HG03103 (cell line): ENCODE data around the gene CFAP97D1.

Experiments
- ATAC-seq: cut with Tn5 transposase; IDR thresholded peaks from one replicate; pipeline ENCODE4 v1.9.1; 2021; ENCODE audit warnings: low read depth; ENCODE audit not compliant: unreplicated experiment

CFAP97D1 gene

GRCh38 chr17:43767053-43767712, 13.1 kb upstream of the CFAP97D1 start:
- ATAC-seq = no peak

GRCh38 chr17:43767713-43768059, 12.5 kb upstream of the CFAP97D1 start:
- no peak for ATAC-seq

DNA sequence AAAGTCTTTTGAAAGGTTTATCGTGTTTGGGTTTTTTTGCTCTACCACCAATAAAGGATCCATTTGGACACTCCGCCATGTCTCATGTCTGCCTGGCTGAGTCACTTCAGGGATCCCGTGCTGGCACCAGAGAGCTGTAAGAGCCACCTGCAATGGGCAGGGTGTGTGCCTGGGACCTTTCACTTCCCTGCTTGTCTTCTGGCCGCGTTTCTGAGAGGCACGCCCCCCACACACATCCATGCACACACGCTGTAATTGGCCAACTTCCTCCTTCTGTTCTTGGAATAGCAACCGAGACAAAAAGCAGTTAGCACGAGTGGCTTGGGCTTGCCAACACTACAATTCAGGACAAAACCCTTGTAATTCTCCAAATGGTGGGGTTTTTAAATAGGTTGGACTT, 11.9 kb upstream of the CFAP97D1 start:
- no peak for ATAC-seq

DNA sequence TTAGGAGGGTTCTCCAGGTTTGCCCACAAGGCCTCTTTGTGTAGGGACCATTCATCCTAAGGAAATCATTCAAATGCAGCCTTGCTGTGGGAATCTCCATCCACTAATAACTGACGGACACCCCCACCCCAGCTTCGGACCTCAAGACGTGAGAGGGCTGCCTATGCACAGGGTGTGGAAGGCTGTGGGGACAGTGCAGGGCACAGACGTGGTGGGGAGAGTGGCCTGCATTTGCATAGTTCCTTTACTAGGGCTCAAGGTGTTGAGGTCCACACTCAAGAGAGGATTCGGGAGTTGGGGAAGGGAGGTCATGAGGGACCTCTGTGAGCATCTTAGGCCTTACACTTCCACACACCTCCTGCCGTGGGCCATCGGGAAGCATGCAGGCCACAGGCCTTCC, 11.3 kb upstream of the CFAP97D1 start:
- no peak for ATAC-seq

DNA sequence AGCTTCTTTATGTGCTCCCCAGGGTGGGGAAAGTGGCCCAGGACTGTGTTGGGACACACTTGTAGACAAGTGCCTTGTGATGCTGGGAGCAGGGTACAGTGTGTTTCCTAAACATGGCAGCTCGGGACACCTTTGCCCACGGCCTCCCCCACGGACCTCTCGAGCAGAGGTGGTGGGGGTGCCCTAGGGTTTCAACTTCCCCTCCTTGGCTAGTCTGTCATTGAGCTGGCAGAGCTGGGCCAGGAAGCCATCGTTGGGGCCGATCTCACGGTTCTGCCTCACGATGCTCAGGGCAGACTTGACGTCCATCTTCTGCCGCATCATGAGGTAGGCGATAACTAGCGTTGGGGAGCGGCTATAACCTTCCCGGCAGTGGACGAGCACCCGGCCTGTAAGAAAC, 10.8 kb upstream of the CFAP97D1 start:
- ATAC-seq = no peak

GRCh38 chr17:43769859-43770258, 10.4 kb upstream of the CFAP97D1 start:
- ATAC-seq = no peak

DNA sequence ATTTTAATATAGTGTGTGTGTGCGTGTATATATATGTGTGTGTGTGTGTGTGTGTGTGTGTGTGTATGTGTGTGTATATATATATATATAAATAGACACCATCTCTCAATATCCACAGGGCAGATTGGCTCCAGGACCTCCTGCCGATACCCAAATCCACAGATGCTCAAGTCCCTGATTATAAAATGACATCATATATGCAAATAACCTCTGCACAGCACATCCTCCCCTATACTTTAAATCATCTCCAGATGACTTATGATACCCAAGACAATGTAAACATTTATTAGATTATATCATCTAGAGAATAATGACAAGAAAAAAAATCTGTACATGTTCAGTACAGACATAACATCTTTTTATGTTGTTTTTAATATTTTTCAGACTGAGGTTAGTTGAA, 9.3 kb upstream of the CFAP97D1 start:
- ATAC-seq = no peak

DNA sequence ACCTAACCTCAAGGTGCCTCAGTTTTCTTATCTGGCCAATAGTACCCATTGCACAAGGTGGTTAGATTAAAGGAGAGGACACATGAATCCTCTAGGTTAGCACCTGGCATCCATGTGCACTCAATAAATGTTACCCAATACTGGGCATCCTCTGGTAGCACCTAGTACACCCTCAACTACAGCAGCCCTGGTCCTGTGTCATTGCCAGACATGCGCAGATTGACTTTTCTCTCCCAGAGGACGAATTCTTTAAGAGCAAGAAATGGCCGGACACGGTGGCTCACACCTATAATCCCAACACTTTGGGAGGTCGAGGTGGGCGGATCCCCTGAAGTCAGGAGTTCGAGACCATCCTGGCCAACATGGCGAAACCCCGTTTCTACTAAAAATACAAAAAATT, 8.8 kb upstream of the CFAP97D1 start:
- ATAC-seq = no peak

GRCh38 chr17:43772877-43773648, 7.2 kb upstream of the CFAP97D1 start:
- ATAC-seq = no peak

DNA sequence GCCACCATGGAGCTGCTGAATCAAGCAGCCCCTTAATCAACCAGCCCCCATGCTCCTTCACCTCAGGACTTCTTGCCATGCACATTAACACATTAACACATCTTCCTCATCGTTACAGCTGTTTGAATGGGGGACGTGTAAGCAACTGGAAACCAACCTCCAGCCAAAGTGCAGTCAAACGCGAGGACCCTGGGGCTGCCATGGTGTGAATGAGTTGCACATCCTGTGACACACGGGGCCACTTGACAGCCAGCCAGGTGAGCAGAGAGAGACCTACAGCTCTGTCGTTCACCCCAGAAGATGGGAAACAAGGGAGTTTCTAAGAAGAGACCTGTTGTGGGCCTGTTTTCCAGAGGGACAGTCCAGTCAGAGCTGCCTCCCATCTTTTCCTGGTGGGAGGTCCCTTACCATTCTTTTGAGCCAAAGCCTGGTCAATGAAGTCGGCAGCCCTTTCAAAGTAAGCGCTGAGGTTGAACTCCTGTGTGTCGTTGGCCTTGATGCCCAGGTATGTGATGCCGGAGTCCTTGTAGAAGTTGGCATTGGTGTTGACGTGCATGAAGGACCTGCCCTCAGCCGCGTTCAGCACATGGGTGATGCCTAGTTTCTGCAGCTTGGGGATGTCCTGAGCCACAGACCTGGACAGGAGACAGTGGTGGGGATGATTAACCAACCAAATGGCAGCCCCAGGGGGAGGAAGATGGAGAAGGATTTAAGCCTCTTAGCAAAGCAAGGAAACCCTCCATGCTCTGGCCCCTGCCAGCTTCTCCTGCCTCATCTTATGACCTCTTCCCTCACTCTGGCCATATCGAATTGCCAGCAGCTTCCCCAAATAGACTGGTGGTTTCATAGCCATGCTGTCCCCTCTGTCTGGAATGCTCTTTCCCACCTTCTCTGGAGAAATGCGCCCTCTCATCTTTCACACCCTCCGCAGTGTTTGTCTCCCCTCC, 5.7 kb upstream of the CFAP97D1 start:
- ATAC-seq = no peak

DNA sequence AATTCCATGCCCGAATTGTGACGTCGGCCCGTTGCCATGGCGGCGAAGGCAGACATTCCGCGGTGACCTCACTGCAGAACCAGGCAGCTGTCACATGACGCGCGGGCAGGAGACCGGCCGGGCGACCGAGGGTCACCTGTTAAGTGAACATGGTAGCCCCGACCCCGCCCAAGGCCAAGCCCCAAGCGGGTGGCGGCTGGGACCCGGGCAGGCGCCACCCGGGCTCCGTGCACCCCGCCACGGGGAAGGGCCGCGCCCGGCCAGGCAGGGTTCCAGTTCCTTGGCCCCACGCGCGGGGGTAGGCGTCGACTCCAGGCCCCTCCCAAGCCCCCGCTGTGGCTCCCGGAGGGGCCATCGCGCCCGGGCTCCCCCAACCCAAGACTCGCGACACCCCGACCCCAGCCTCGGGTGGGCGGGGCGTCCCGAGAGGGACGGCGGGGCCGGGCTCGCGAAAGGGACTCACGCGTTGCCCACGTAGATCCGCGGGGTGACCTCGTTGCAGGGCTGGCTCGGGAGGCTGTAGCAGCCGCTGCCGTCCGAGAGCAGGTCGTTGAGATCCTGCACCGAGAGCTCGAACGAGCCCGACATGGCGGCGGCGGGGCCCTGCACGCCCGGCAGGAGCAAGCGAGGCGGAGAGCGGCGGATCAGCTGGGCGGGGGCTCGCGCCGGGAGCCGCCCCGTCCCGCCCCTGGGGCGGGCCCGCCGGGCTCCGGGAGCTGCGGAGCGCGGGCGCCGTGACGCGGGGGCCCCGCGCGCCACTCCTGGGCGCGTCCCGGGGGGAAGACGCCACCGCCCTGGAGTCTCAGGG, 1.7 kb upstream of the CFAP97D1 start, which contains the start of gene DUSP3:
DUSP3 (minus strand) TSS at position 641 of the 808 bp plus-strand sequence; CDS start at position 588, 53 bp downstream.
- ATAC-seq = peak; percentile 55

GRCh38 chr17:43779145-43780125, 800 bp upstream of the CFAP97D1 start:
- ATAC-seq = peak; percentile 13

GRCh38 chr17:43782913-43783680, 2.9 kb downstream of the CFAP97D1 start:
- no peak for ATAC-seq

GRCh38 chr17:43784068-43784467, 3.8 kb downstream of the CFAP97D1 start:
- no peak for ATAC-seq

- ATAC-seq = no peak
Observed at GRCh38 chr17:43784628-43785101, 4.4 kb downstream of the CFAP97D1 start.

DNA sequence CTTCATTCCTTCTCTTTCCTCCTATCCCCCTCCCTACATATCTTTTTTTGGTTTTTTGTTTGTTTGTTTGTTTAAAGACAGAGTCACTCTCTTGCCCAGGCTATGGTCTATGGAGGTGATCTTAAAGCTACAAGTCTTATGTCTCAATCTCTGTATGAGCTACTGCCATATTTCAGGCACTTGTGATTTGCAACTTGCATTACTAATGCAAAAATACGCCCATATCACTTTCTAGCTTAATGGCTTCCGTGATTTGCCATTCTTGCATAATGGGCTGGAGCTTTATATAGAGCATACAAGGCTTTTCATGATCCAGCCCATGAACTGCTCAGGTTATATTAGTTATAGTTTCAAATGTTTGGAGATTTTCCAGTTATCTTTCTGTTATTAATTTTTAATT, 7.5 kb downstream of the CFAP97D1 start:
- no peak for ATAC-seq

DNA sequence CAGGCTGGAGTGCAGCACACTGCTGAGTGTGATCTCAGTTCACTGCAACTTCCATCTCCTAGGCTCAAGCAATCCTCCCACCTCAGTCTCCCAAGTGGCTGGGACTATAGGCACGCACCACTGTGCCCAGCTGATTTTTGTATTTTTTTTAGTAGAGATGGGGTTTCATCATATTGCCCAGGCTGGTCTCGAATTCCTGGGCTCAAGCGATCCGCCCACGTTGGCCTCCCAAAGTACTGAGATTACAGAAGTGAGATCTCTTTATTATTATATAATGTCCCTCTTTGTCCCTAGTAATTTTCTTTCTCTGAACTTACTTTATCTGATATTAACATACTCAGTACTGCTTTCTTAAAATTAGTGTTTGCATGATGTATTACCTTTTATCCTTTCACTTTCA, 8.3 kb downstream of the CFAP97D1 start:
- no peak for ATAC-seq

- ATAC-seq = no peak
Observed at GRCh38 chr17:43789482-43789881, 9.2 kb downstream of the CFAP97D1 start.
